NT2/D1 (cell line): Measurements from ENCODE around the gene PRKG1.
A peak's percentile ranks its signal among the peaks of the same experiment; 100 is the strongest.

Source experiments
- DNase-seq: peaks from one replicate; pipeline ENCODE4 v3.0.0-alpha.2; 2011; ENCODE audit warnings: low read depth, low spot score
- H3K27me3 ChIP-seq: 2 replicates; pipeline ENCODE4 v1.6.0; 2011; ENCODE audit warnings: mild to moderate bottlenecking; ENCODE audit not compliant: insufficient read length, insufficient read depth
- H3K36me3 ChIP-seq: 2 replicates; pipeline ENCODE4 v1.6.1; 2011; ENCODE audit warnings: mild to moderate bottlenecking, low read length, mixed read lengths; ENCODE audit not compliant: insufficient read depth, insufficient read length
- H3K4me1 ChIP-seq: 2 replicates; pipeline ENCODE4 v1.5.1; 2011; ENCODE audit not compliant: insufficient read depth, insufficient read length
- H3K4me3 ChIP-seq: 2 replicates; pipeline ENCODE4 v1.5.1; 2011; ENCODE audit warnings: low read depth; ENCODE audit not compliant: insufficient read length
- H3K9ac ChIP-seq: 2 replicates; pipeline ENCODE4 v1.6.0; 2011; ENCODE audit warnings: low read depth; ENCODE audit not compliant: insufficient read length
- H3K9me3 ChIP-seq: 2 replicates; pipeline ENCODE4 v1.5.1; 2011; ENCODE audit warnings: mild to moderate bottlenecking, low read length; ENCODE audit not compliant: insufficient read depth
- SUZ12 ChIP-seq: IDR thresholded peaks from 2 replicates; pipeline ENCODE4 v1.6.1; 2011; ENCODE audit not compliant: insufficient read length, insufficient read depth; ENCODE audit errors: extremely low read depth
- YY1 ChIP-seq: IDR thresholded peaks from 2 replicates; pipeline ENCODE4 v1.6.1; 2011; ENCODE audit not compliant: insufficient read length, insufficient read depth
- ZNF274 ChIP-seq: IDR thresholded peaks from 2 replicates; pipeline ENCODE4 v1.6.1; 2011; ENCODE audit warnings: mild to moderate bottlenecking, low read depth, low read length

The PRKG1 gene

DNA sequence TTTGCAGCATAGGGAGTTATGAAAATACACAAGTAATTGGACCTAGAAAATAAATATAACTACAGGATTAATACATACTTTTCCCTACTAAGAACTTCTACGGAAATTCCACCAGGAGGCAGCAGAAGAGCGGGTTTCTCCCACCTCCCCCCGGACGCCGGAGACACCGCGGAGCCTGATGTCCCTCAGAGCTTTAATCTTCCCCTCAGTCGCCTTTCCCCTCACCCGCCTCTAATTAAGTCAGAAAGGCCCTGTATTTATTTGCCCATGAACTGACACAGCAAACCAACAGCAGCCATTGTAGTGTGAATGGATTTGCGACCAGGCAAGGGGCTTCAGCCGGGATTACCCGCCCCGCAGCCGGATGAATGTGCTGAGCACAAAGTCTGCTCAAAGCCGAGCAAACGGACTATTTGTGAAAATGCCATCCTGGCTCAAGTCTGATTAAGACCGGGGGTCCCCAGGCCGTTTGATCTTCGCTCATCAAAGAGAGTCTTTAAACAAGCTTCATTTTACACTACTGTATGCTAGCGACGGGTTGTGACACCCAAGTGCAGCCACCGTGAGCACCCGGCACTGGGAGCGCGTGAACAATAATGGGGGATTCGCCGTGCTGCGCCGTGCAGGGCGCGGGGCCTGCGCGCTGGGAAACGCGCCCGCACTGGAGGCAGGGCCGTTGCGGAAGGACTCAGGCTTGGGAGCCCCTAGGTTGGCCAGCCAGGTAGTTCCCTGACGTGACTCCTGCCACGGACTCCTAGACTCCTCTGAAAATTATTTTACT, 1234.2 kb downstream of the PRKG1 start:
- Histone ChIP-seq H3K4me3 (peak overlapping the region; percentile 55), H3K9ac (peak overlapping the region; percentile 81), H3K36me3 (no peaks in the 10 kb centered on the region), H3K4me1 (no peaks in the 10 kb centered on the region), H3K9me3 (no peaks in the 10 kb centered on the region), H3K27me3 (peaks cover 51% of the 10 kb centered on the region)
- TF ChIP-seq YY1 (no peak), SUZ12 (no peak), ZNF274 (no peak)
- no peak for DNase-seq

DNA sequence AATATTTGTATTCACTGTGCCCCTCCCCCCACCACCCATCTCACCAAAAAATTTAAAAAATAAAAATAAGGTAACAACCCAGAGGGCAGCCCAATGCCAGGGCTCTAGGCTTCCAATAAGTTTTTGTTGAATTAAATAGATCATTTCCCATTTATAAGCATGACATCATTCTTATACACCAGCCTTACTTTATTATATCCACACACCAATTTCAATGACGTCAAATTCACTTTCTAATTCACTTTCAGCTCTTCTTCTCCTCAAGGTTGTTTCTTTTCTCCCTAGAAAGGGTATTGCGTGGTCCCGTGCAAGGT, 1238.6 kb downstream of the PRKG1 start:
- peaks cover 72% of the 10 kb centered on the region for H3K27me3 ChIP-seq

DNA sequence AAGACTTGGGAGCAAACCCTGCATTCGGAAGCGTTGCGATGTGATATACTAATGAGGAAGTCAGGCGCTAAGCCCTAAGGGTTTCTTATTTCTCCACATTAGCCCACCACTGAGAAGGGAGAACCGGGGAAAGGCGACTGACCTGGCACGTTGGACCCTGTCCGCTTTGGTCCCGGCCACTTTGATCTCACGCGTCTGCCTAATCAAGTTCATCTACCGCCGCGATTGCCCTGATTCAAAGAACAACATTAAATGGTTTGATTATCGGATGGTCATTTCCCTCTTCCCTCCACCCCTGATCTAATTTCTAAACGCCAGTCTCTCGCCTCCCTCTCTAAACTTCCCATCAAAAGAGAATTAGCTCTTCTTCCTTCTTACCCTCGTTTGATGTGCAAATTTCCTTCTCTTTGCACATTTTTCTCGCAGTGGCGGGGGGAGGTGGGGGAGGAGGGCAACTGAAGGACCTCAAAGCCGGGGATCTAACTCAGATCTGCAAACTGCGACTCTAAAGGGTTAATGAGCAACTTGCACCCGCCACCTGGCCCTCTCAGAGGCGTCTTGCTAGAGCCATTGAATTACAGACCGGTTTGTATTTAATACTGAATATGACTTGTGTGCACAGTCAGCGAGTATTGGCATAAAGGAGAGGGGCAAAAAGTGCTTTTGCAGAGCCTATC, 1239.1 kb downstream of the PRKG1 start:
- Histone ChIP-seq H3K27me3 (peaks cover 71% of the 10 kb centered on the region), H3K4me3 (peak overlapping the region; percentile 40), H3K36me3 (no peaks in the 10 kb centered on the region), H3K9ac (peak overlapping the region; percentile 44), H3K9me3 (no peaks in the 10 kb centered on the region), H3K4me1 (no peaks in the 10 kb centered on the region)
- no peak for TF ChIP-seq YY1
- TF ChIP-seq SUZ12 = no peak
- TF ChIP-seq ZNF274 = no peak
- no peak for DNase-seq

More for the DNA sequence above, 1238.6 kb downstream of the PRKG1 start:
- no peak for TF ChIP-seq ZNF274
- TF ChIP-seq YY1 = no peak
- TF ChIP-seq SUZ12 = no peak
- Histone ChIP-seq H3K4me3 (peak overlapping the region; percentile 40), H3K9me3 (no peaks in the 10 kb centered on the region), H3K36me3 (no peaks in the 10 kb centered on the region), H3K9ac (no peak overlapping the region), H3K4me1 (no peaks in the 10 kb centered on the region)
- no peak for DNase-seq

DNA sequence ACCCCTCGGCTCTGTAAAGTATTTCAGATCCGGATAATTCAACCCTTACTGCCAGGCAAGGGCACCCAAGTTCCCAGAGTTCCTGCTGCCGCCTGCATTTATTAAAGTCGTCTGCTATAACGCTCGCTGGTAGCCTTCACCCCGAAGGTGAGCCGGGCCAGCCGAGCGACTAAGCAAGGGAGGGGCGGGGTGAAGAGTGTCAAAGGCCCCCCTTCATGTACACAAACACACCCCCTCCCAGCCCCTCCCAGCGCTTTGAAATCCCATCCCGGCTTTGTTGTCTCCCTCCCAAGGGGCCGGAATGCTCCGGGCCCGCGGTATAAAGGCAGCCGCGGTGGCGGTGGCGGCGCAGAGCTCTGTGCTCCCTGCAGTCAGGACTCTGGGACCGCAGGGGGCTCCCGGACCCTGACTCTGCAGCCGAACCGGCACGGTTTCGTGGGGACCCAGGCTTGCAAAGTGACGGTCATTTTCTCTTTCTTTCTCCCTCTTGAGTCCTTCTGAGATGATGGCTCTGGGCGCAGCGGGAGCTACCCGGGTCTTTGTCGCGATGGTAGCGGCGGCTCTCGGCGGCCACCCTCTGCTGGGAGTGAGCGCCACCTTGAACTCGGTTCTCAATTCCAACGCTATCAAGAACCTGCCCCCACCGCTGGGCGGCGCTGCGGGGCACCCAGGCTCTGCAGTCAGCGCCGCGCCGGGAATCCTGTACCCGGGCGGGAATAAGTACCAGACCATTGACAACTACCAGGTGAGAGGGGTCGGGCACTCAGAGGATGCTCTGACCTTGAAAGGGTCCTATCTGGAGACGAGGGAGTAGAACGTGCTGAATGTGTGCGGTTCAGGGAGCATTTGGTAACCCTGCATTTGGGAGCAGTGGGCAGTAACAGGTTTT, 1239.9 kb downstream of the PRKG1 start, which contains the start of gene DKK1:
DKK1 (plus strand) TSS at position 349 of the 889 bp plus-strand sequence; CDS start at position 503, 154 bp downstream.
- DNase-seq = peak; percentile 58
- Histone ChIP-seq H3K9me3 (no peaks in the 10 kb centered on the region), H3K36me3 (no peaks in the 10 kb centered on the region), H3K27me3 (peaks cover 63% of the 10 kb centered on the region), H3K4me1 (no peaks in the 10 kb centered on the region), H3K4me3 (peak within 1 kb of the TSS; percentile 44), H3K9ac (peak within 1 kb of the TSS; percentile 70)
- no peak for TF ChIP-seq SUZ12
- TF ChIP-seq ZNF274 = no peak
- TF ChIP-seq YY1 = no peak

DNA sequence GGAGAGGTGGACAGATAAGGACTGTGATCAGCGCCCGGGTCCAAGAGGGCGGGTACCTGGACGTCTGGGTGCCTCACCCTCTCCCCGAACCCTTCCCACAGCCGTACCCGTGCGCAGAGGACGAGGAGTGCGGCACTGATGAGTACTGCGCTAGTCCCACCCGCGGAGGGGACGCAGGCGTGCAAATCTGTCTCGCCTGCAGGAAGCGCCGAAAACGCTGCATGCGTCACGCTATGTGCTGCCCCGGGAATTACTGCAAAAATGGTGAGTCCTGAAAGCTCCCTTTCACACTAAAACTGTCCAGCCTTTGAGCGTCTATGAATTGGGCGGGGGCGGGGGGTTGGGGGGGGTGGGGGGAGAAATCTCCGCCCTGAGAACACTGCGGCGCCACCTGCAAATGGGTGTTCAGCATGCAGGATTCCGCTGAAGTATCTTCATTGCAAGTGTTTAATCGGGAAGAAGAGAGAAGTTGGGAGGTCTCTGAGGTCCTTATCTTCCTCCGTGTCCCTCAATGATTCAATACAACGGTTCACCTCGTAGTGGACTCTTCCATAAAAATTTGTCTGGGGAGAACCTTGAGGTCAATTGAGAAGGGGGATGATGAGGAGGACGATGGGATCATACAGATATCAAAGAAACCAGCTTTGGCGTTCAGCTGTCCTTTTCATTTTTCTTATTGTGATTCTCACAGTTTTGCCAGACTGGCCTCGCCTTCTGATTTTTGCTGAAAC, 1240.7 kb downstream of the PRKG1 start:
- H3K9ac ChIP-seq = peak overlapping the region; percentile 36
- peaks cover 55% of the 10 kb centered on the region for H3K27me3 ChIP-seq
- no peaks in the 10 kb centered on the region for H3K9me3 ChIP-seq
- no peak for DNase-seq
- no peaks in the 10 kb centered on the region for H3K4me1 ChIP-seq
- TF ChIP-seq SUZ12 (no peak), ZNF274 (no peak), YY1 (no peak)
- H3K4me3 ChIP-seq = peak overlapping the region; percentile 44
- no peaks in the 10 kb centered on the region for H3K36me3 ChIP-seq

DNA sequence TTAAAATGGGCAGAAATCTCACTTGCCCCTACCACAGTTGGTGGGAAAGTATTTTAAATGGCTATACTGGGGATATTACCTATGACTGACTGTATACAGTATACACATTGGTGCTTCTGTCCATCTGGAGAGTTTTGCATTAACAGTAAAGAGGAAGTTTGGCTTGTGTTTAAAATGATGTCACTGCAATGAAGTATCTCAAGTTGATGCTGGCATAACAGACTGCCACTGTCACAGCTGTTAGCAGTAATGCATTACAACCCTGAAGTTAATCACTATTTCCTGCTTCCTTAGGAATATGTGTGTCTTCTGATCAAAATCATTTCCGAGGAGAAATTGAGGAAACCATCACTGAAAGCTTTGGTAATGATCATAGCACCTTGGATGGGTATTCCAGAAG, 1241.7 kb downstream of the PRKG1 start:
- no peak overlapping the region for H3K4me3 ChIP-seq

DNA sequence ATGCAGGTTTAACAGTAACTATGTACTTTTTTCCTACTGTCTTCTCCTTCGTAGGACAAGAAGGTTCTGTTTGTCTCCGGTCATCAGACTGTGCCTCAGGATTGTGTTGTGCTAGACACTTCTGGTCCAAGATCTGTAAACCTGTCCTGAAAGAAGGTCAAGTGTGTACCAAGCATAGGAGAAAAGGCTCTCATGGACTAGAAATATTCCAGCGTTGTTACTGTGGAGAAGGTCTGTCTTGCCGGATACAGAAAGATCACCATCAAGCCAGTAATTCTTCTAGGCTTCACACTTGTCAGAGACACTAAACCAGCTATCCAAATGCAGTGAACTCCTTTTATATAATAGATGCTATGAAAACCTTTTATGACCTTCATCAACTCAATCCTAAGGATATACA, 1242.2 kb downstream of the PRKG1 start:
- Histone ChIP-seq H3K36me3 (no peaks in the 10 kb centered on the region), H3K27me3 (peaks cover 41% of the 10 kb centered on the region), H3K9ac (no peak overlapping the region), H3K9me3 (no peaks in the 10 kb centered on the region), H3K4me1 (no peaks in the 10 kb centered on the region), H3K4me3 (no peak overlapping the region)
- no peak for DNase-seq
- TF ChIP-seq YY1 (no peak), ZNF274 (no peak)

More for the DNA sequence above, 1241.7 kb downstream of the PRKG1 start:
- Histone ChIP-seq H3K36me3 (no peaks in the 10 kb centered on the region), H3K4me1 (no peaks in the 10 kb centered on the region), H3K9ac (no peak overlapping the region), H3K27me3 (peaks cover 46% of the 10 kb centered on the region), H3K9me3 (no peaks in the 10 kb centered on the region)
- no peak for DNase-seq
- TF ChIP-seq YY1 = no peak
- TF ChIP-seq ZNF274 = no peak
- no peak for TF ChIP-seq SUZ12
